Tibial nerve (tissue), 3 donors: ENCODE results near the gene DOCK1.

Source experiments
- POLR2A ChIP-seq, 2 donors: fragments of 450-650 bp; IDR thresholded peaks; one replicate each; pipeline ENCODE4 v1.6.1; 2017; ENCODE audit warnings: antibody characterized with exemption in 2 of 2, mild to moderate bottlenecking in 2 of 2, moderate library complexity in 2 of 2
- TF ChIP-seq, protein P1 (sequence below), 5 experiments: fragments of 200-600 bp in 3 of 5; fragments of 450-650 bp in 2 of 5; sonication (generic) in 3 of 5; IDR thresholded peaks; one replicate each; pipeline ENCODE4 v1.5.1; 2016 to 2019; ENCODE audit warnings: antibody characterized with exemption in 5 of 5, mild to moderate bottlenecking in 3 of 5, moderate library complexity in 2 of 5

DNA sequence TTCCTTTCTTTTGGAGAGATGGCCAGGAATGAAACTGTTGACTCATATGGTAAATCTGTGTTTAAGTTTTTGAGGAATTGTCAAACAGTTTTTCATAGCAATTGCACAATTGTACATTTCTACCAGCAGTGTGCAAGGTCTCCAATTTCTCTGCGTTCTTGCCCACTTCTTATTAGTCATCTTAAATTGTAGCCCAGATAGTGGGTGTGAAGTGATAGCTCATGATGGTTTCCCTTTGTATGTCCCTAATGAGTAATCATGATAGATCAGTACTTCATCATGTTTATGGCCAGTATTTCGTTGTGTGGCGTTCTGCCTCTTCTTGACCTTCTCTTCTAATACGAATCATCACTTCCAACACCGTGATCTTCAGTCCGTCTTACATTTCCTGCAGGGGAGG is 136.3 kb downstream of the DOCK1 start:
- TF ChIP-seq, protein P1, sequence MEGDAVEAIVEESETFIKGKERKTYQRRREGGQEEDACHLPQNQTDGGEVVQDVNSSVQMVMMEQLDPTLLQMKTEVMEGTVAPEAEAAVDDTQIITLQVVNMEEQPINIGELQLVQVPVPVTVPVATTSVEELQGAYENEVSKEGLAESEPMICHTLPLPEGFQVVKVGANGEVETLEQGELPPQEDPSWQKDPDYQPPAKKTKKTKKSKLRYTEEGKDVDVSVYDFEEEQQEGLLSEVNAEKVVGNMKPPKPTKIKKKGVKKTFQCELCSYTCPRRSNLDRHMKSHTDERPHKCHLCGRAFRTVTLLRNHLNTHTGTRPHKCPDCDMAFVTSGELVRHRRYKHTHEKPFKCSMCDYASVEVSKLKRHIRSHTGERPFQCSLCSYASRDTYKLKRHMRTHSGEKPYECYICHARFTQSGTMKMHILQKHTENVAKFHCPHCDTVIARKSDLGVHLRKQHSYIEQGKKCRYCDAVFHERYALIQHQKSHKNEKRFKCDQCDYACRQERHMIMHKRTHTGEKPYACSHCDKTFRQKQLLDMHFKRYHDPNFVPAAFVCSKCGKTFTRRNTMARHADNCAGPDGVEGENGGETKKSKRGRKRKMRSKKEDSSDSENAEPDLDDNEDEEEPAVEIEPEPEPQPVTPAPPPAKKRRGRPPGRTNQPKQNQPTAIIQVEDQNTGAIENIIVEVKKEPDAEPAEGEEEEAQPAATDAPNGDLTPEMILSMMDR (IDR thresholded peaks at IDR 0.05): no peak
- no peak for TF ChIP-seq POLR2A (IDR thresholded peaks at IDR 0.05)
